IMR-90 (cell line): ENCODE measurements around the gene CDC73.

Experiments
- BHLHE40 ChIP-seq: fragments of 150-350 bp; IDR thresholded peaks from 2 replicates; pipeline ENCODE4 v1.6.1; 2016; ENCODE audit warnings: mild to moderate bottlenecking, low read depth, low read length
- CEBPB ChIP-seq: IDR thresholded peaks from 2 replicates; pipeline ENCODE4 v1.6.1; 2012; ENCODE audit warnings: low read depth, low read length, improper control_type of control experiment
- CTCF ChIP-seq: conservative IDR thresholded peaks from 2 replicates; pipeline ENCODE4 v1.5.1; 2012; ENCODE audit warnings: mild to moderate bottlenecking, low read depth, low read length, improper control_type of control experiment
- ELK1 ChIP-seq: fragments of 150-350 bp; IDR thresholded peaks from 2 replicates; pipeline ENCODE4 v1.6.1; 2016; ENCODE audit warnings: low read depth, mild to moderate bottlenecking, low read length, moderate library complexity, borderline replicate concordance
- FOS ChIP-seq: fragments of 150-350 bp; IDR thresholded peaks from 2 replicates; pipeline ENCODE4 v1.6.1; 2016; ENCODE audit warnings: low read depth, low read length
- MAFK ChIP-seq: IDR thresholded peaks from 2 replicates; pipeline ENCODE4 v1.6.1; 2012; ENCODE audit warnings: low read depth, low read length, improper control_type of control experiment
- MAZ ChIP-seq: IDR thresholded peaks from 2 replicates; pipeline ENCODE4 v1.6.1; 2012; ENCODE audit warnings: low read depth, mild to moderate bottlenecking, low read length, improper control_type of control experiment, moderate library complexity, borderline replicate concordance
- MXI1 ChIP-seq: IDR thresholded peaks from 2 replicates; pipeline ENCODE4 v1.6.1; 2012; ENCODE audit warnings: low read depth, mild to moderate bottlenecking, low read length, moderate library complexity, borderline replicate concordance
- NFE2L2 ChIP-seq: fragments of 150-350 bp; IDR thresholded peaks from 2 replicates; pipeline ENCODE4 v1.6.1; 2016; ENCODE audit warnings: low read depth, mild to moderate bottlenecking, low read length
- POLR2A ChIP-seq: IDR thresholded peaks from 2 replicates; pipeline ENCODE4 v1.6.1; 2012; ENCODE audit warnings: mild to moderate bottlenecking, low read depth, low read length
- RAD21 ChIP-seq: IDR thresholded peaks from 2 replicates; pipeline ENCODE4 v1.6.1; 2012; ENCODE audit warnings: low read length, improper control_type of control experiment
- RFX5 ChIP-seq: IDR thresholded peaks from 2 replicates; pipeline ENCODE4 v1.8.0; 2012; ENCODE audit warnings: low read depth, mild to moderate bottlenecking, low read length, moderate library complexity
- SMC3 ChIP-seq: fragments of 150-350 bp; IDR thresholded peaks from 2 replicates; pipeline ENCODE4 v1.6.1; 2016; ENCODE audit warnings: low read depth, mild to moderate bottlenecking, antibody characterized with exemption, low read length, moderate library complexity
- USF2 ChIP-seq: fragments of 150-350 bp; IDR thresholded peaks from 2 replicates; pipeline ENCODE4 v1.6.1; 2017; ENCODE audit warnings: mild to moderate bottlenecking, antibody characterized with exemption, low read length, low read depth

- TF ChIP-seq CTCF (no peak), POLR2A (no peak), CEBPB (no peak), USF2 (no peak), RAD21 (no peak), MAZ (no peak), BHLHE40 (no peak), SMC3 (no peak), MXI1 (no peak), ELK1 (no peak), FOS (no peak), NFE2L2 (no peak), MAFK (no peak), RFX5 (no peak)
These were observed 55.0 kb downstream of the CDC73 start for GRCh38 chr1:193176788-193177187.
